ENCODE measurements around the gene HPCAL1. TPM values are rescaled to one million over a fixed set of nuclear protein-coding genes. Genes with fewer than 3 reads are reported as not detected.

The HPCAL1 gene
- total and polyA plus RNA-seq, 3 experiments from 2014 or later, result 44.1 to 96.3 (median 47.6) TPM

DNA sequence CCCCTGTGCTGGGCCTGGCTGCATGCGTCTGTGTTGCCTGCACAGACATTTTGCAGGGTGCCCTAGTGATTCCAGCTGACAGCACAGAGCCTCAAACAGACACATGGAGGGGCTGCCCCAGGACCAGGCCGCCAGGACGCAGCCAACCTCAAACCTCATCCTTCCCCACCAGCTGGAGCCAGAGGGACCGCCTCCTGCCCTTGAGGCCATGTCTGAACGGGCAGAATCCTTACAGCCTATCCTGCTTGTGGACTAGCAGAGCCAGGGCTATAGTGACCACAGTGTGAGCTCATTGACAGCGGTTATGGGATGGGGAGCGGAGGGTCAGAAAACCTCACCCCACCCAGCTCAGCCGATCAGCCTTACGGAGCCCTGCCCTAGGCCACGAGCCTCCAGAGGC, 123.0 kb downstream of the HPCAL1 start:
- ChIA-PET CTCF (interaction anchor here (0.8 to 1.7 kb wide), 3 partner anchors 9 to 156 kb away, joined by 3 to 6 read pairs (median 4); no protein-coding TSS in a partner anchor), POLR2A (no interaction called here)
- Mint-ChIP-seq H3K4me3 (no peak overlapping the region), H3K36me3 (peaks cover 3 to 66% (median 8%) of the 10 kb centered on the region in 3 donors), H3K4me1 (no peaks in the 10 kb centered on the region), H3K27ac (peak overlapping the region in 1 of 8 donors; percentile 94), H3K27me3 (peaks cover 0 to 4% of the 10 kb centered on the region in 2 donors), H3K9me3 (no peaks in the 10 kb centered on the region)
- no peak for DNase-seq
- no peak overlapping the region for H3K27ac ChIP-seq (ENCODE audit: low read depth, low read length)
- no peaks in the 10 kb centered on the region for H3K27me3 ChIP-seq (ENCODE audit: insufficient read depth, low read length, poor library complexity, severe bottlenecking)
- no peaks in the 10 kb centered on the region for H3K9me3 ChIP-seq (ENCODE audit: low read length)
- peaks cover 25% of the 10 kb centered on the region for H3K36me3 ChIP-seq (ENCODE audit: insufficient read depth, low read length)
- no peak overlapping the region for H3K4me3 ChIP-seq (ENCODE audit: low read length)
- H3K4me1 ChIP-seq (ENCODE audit: insufficient read depth, low read length), result no peaks in the 10 kb centered on the region

DNA sequence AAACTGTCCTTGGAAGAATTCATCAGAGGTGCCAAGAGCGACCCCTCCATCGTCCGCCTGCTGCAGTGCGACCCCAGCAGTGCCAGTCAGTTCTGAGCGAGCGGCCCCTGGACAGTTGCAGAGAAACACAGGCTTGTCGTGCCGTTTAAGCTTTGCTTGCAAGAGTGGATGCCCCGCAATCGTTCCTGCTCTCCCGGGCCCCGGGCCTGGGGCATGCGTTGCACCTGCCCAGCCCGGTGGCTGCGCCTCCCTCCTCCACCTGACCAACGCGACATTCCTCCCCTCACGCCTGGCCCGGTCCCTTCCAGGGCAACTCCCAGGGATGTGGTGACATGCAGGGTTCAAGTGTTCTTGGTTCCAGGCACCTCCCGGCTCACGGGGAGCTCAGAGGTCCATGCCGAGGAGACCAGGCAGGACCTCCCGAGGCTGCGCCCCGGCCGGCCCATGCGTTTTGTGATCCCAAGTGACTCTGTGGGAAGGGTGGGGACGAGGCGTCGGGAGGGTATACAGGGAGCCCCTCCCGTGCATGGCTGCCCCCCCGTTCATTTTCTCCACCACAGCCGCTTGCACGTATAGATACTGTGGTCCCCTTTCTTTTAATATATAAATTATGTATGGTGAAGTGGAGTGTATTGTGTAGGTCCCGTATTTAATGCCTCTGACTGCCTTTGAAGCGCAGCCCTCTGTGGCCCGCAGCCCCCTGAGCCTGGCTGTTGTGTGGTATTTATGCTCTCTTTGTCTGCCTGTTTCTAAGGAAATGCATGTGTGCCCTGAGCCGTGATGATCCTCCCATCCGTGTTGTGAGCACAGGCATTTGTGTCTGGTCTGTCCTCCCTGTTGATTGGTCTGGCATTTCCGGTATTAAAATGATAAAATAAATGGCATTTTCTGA, 124.3 kb downstream of the HPCAL1 start:
- Mint-ChIP-seq H3K4me1 (peaks cover 0 to 11% (median 3%) of the 10 kb centered on the region in 3 donors), H3K36me3 (peaks cover 0 to 53% (median 8%) of the 10 kb centered on the region in 3 donors), H3K4me3 (no peak overlapping the region), H3K27ac (no peak overlapping the region), H3K9me3 (no peaks in the 10 kb centered on the region), H3K27me3 (peaks cover 0 to 7% of the 10 kb centered on the region in 2 donors)
- Histone ChIP-seq H3K27me3 (ENCODE audit: insufficient read depth, low read length, poor library complexity, severe bottlenecking) (no peaks in the 10 kb centered on the region), H3K4me1 (ENCODE audit: insufficient read depth, low read length) (no peaks in the 10 kb centered on the region), H3K27ac (ENCODE audit: low read depth, low read length) (no peak overlapping the region), H3K4me3 (ENCODE audit: low read length) (no peak overlapping the region), H3K36me3 (ENCODE audit: insufficient read depth, low read length) (peaks cover 20% of the 10 kb centered on the region), H3K9me3 (ENCODE audit: low read length) (no peaks in the 10 kb centered on the region)
- DNase-seq, result no peak
- ChIA-PET POLR2A (no interaction called here), CTCF (interaction anchor here (1.1 to 1.7 kb wide), 2 partner anchors 8 to 11 kb away, joined by 4 to 6 read pairs; no protein-coding TSS in a partner anchor)

DNA sequence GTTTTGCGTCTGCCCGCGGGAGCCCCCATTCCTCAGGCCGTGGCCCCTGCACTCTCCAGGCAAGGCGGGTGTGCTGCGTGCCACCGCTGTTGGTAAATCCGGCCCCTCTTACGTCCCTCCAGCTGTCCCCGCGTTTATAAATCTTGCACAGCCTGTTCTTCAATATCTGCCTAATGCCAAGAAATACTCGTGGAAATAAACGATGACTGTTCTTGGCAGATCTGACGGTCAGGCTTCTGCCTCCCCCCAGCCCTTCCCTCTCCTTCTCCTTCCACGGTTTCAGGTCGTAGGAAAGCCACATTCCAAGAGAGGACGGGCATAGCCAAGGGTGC, 124.9 kb downstream of the HPCAL1 start:
- POLR2A ChIA-PET, result no interaction called here
- CTCF ChIA-PET, result no interaction called here
- H3K36me3 Mint-ChIP-seq, result peaks cover 0 to 47% (median 8%) of the 10 kb centered on the region in 3 donors

DNA sequence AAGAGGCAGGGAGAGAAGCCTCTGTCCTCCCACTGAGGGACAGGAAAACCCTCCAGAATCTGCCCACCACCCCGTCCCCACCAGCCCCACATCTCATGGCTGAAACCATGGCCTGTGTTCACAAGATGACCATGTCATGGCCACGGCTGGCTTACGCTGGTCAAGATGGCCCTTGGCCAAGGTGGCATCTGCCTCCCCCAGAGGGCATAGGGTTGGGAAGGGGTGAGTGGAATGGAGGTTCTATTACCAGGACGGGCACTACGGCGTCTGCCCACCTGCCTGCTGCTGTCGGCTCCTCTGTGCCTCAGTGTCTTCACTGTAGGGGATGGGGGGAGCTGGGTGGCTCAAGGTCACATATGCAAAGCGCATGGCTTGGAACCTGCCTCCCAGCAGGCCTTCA, 125.7 kb downstream of the HPCAL1 start:
- Histone ChIP-seq H3K27me3 (ENCODE audit: insufficient read depth, low read length, poor library complexity, severe bottlenecking) (no peaks in the 10 kb centered on the region), H3K27ac (ENCODE audit: low read depth, low read length) (no peak overlapping the region), H3K4me1 (ENCODE audit: insufficient read depth, low read length) (no peaks in the 10 kb centered on the region), H3K36me3 (ENCODE audit: insufficient read depth, low read length) (peaks cover 12% of the 10 kb centered on the region), H3K9me3 (ENCODE audit: low read length) (no peaks in the 10 kb centered on the region), H3K4me3 (ENCODE audit: low read length) (no peak overlapping the region)
- Mint-ChIP-seq H3K4me1 (peaks cover 4 to 17% (median 8%) of the 10 kb centered on the region in 3 donors), H3K4me3 (no peak overlapping the region), H3K9me3 (no peaks in the 10 kb centered on the region), H3K27me3 (peaks cover 0 to 10% of the 10 kb centered on the region in 2 donors), H3K36me3 (peaks cover 0 to 39% (median 8%) of the 10 kb centered on the region in 3 donors), H3K27ac (no peak overlapping the region)
- no peak for DNase-seq
- POLR2A ChIA-PET, result no interaction called here
- CTCF ChIA-PET, result interaction anchor here (0.6 kb wide), 1 partner anchor 304 kb away, joined by 3 read pairs; no protein-coding TSS in a partner anchor

More for the DNA sequence above, 124.9 kb downstream of the HPCAL1 start:
- H3K27ac Mint-ChIP-seq, result peak overlapping the region in 1 of 8 donors; percentile 40
- peaks cover 0 to 8% of the 10 kb centered on the region in 2 donors for H3K27me3 Mint-ChIP-seq
- H3K4me3 ChIP-seq (ENCODE audit: low read length), result no peak overlapping the region
- no peak overlapping the region for H3K4me3 Mint-ChIP-seq
- H3K4me1 ChIP-seq (ENCODE audit: insufficient read depth, low read length), result no peaks in the 10 kb centered on the region
- H3K27me3 ChIP-seq (ENCODE audit: insufficient read depth, low read length, poor library complexity, severe bottlenecking), result no peaks in the 10 kb centered on the region
- H3K27ac ChIP-seq (ENCODE audit: low read depth, low read length), result no peak overlapping the region
- no peaks in the 10 kb centered on the region for H3K9me3 Mint-ChIP-seq
- H3K9me3 ChIP-seq (ENCODE audit: low read length), result no peaks in the 10 kb centered on the region
- peaks cover 15% of the 10 kb centered on the region for H3K36me3 ChIP-seq (ENCODE audit: insufficient read depth, low read length)
- H3K4me1 Mint-ChIP-seq, result peaks cover 0 to 16% (median 5%) of the 10 kb centered on the region in 3 donors
- DNase-seq, result no peak

DNA sequence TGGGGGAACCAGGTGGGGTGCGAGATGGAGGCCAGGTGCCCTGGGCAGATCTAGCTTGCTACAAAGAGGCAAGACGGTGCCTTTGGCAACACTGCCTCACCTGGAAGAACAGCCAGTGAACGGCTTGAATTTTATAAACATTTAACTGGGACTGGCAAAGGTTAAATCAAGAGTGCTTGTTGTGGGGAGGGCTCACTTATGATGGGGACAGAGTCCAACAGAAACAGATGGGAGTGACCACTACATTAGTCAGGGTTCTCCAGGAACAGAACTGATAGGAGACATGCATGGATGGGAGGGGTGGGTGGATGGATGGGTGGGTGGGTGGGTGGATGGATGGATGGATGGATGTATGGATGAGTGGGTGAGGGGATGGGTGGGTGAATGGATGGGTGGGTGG, 126.2 kb downstream of the HPCAL1 start:
- POLR2A ChIA-PET, result no interaction called here
- no peaks in the 10 kb centered on the region for H3K9me3 ChIP-seq (ENCODE audit: low read length)
- H3K36me3 Mint-ChIP-seq, result peaks cover 0 to 36% (median 8%) of the 10 kb centered on the region in 3 donors
- no peak overlapping the region for H3K27ac ChIP-seq (ENCODE audit: low read depth, low read length)
- H3K27me3 Mint-ChIP-seq, result peaks cover 0 to 10% of the 10 kb centered on the region in 2 donors
- peak overlapping the region in 1 of 8 donors; percentile 87 for H3K27ac Mint-ChIP-seq
- H3K4me1 Mint-ChIP-seq, result peaks cover 5 to 17% (median 10%) of the 10 kb centered on the region in 3 donors
- H3K27me3 ChIP-seq (ENCODE audit: insufficient read depth, low read length, poor library complexity, severe bottlenecking), result no peaks in the 10 kb centered on the region
- no peak for DNase-seq
- no peak overlapping the region for H3K4me3 ChIP-seq (ENCODE audit: low read length)
- H3K4me1 ChIP-seq (ENCODE audit: insufficient read depth, low read length), result no peaks in the 10 kb centered on the region
- CTCF ChIA-PET, result interaction anchor here (0.6 kb wide), 1 partner anchor 305 kb away, joined by 3 read pairs; no protein-coding TSS in a partner anchor
- H3K4me3 Mint-ChIP-seq, result no peak overlapping the region
- H3K36me3 ChIP-seq (ENCODE audit: insufficient read depth, low read length), result peaks cover 12% of the 10 kb centered on the region
- no peaks in the 10 kb centered on the region for H3K9me3 Mint-ChIP-seq

DNA sequence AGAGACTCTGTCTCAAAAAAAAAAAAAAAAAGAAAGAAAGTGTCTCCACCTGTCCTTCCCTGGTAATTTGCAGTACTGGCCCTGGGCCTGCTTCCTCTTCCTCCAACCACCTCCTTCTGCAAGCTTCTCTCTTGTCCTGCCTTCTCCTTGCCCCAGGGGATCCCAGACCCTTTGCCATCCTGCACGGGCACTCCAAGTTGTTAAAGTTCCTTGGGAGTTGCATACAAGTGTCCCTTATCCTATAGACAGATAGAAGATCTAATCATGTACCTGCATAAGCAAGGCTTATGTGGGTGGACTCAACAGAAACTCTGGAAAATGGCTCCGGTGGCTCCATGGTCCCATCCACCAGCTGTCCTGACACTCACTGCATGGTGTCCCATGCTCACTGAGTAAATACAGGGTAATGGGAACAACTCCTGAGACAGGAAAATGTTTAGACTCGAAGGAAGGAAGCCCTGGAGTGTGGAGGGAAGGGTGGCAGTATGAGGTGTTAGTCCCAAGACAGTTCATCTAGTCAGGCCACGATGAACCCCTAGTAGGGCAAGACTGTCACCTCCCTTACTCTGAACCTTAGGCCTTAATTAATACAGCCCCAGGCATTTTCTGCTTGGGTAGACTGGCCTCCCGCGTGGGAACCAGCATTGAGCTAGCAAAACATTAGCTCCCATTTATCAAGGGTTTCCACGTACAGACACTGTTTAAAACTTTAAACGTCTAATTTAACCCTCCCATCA, 128.3 kb downstream of the HPCAL1 start:
- H3K27me3 ChIP-seq (ENCODE audit: insufficient read depth, low read length, poor library complexity, severe bottlenecking), result no peaks in the 10 kb centered on the region
- no peaks in the 10 kb centered on the region for H3K9me3 Mint-ChIP-seq
- H3K27ac ChIP-seq (ENCODE audit: low read depth, low read length), result no peak overlapping the region
- H3K9me3 ChIP-seq (ENCODE audit: low read length), result no peaks in the 10 kb centered on the region
- peaks cover 7% of the 10 kb centered on the region for H3K4me1 ChIP-seq (ENCODE audit: insufficient read depth, low read length)
- no peak overlapping the region for H3K4me3 ChIP-seq (ENCODE audit: low read length)
- peak overlapping the region in 3 of 7 donors; percentile 76 to 83 (median 78) for H3K4me3 Mint-ChIP-seq
- H3K27me3 Mint-ChIP-seq, result peaks cover 0 to 14% of the 10 kb centered on the region in 2 donors
- H3K4me1 Mint-ChIP-seq, result peaks cover 10 to 22% (median 11%) of the 10 kb centered on the region in 3 donors
- DNase-seq, result no peak
- H3K27ac Mint-ChIP-seq, result no peak overlapping the region
- H3K36me3 ChIP-seq (ENCODE audit: insufficient read depth, low read length), result peaks cover 3% of the 10 kb centered on the region
- H3K36me3 Mint-ChIP-seq, result peaks cover 0 to 17% (median 8%) of the 10 kb centered on the region in 3 donors
- POLR2A ChIA-PET, result interaction anchor here (0.7 kb wide), 1 partner anchor 357 kb away, joined by 6 read pairs; no protein-coding TSS in a partner anchor
- CTCF ChIA-PET, result interaction anchor here (0.8 to 5.7 kb wide), 5 partner anchors 17 to 382 kb away, joined by 3 to 106 read pairs (median 4); partner anchors contain the start of gene ODC1

DNA sequence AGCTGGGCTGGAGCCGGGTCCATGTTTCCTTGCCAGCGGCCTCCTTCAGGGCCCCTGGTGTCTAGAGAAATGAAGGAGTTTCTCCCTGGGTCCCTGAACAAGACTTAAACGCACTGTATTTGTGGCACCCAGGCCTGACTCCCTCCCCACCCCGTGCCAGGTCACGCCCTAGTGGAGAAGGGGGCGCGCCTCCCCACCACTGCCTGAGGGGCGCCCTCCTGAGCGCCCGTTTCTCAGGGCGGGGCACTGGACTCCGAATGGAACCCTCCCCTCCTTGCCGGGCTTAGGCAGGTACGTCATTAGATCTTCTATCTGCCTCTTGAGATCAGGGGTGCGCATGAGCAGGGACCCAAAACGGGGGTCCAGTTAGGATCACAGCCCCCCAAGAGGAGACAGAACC, 129.1 kb downstream of the HPCAL1 start:
- Histone ChIP-seq H3K27ac (ENCODE audit: low read depth, low read length) (no peak overlapping the region), H3K4me1 (ENCODE audit: insufficient read depth, low read length) (peaks cover 7% of the 10 kb centered on the region), H3K36me3 (ENCODE audit: insufficient read depth, low read length) (no peaks in the 10 kb centered on the region), H3K9me3 (ENCODE audit: low read length) (no peaks in the 10 kb centered on the region), H3K27me3 (ENCODE audit: insufficient read depth, low read length, poor library complexity, severe bottlenecking) (no peaks in the 10 kb centered on the region), H3K4me3 (ENCODE audit: low read length) (no peak overlapping the region)
- Mint-ChIP-seq H3K36me3 (peaks cover 0 to 9% (median 5%) of the 10 kb centered on the region in 3 donors), H3K27me3 (peaks cover 0 to 14% of the 10 kb centered on the region in 2 donors), H3K4me3 (peak overlapping the region in 5 of 7 donors; percentile 37 to 90 (median 78)), H3K9me3 (no peaks in the 10 kb centered on the region), H3K4me1 (peaks cover 10 to 22% (median 11%) of the 10 kb centered on the region in 3 donors), H3K27ac (peak overlapping the region in 1 of 8 donors; percentile 36)
- ChIA-PET CTCF (interaction anchor here (0.9 to 5.7 kb wide), 7 partner anchors 15 to 383 kb away, joined by 3 to 106 read pairs (median 5); partner anchors contain the start of gene ODC1), POLR2A (interaction anchor here (0.7 kb wide), 1 partner anchor 13 kb away, joined by 3 read pairs; no protein-coding TSS in a partner anchor)
- peak in 1 of 5 donors; percentile 18 for DNase-seq
